ENCODE results near the gene HSPA9. TPM values are rescaled to one million over a fixed set of nuclear protein-coding genes. Genes with fewer than 3 reads are reported as not detected.
A peak's percentile ranks its signal among the peaks of the same experiment; 100 is the strongest.

The HSPA9 gene
- total and polyA plus RNA-seq, 2 of the 13 experiments (the other 11 are each of a cell fraction or from before 2014, with no cell fraction given), result 165 to 478 TPM

DNA sequence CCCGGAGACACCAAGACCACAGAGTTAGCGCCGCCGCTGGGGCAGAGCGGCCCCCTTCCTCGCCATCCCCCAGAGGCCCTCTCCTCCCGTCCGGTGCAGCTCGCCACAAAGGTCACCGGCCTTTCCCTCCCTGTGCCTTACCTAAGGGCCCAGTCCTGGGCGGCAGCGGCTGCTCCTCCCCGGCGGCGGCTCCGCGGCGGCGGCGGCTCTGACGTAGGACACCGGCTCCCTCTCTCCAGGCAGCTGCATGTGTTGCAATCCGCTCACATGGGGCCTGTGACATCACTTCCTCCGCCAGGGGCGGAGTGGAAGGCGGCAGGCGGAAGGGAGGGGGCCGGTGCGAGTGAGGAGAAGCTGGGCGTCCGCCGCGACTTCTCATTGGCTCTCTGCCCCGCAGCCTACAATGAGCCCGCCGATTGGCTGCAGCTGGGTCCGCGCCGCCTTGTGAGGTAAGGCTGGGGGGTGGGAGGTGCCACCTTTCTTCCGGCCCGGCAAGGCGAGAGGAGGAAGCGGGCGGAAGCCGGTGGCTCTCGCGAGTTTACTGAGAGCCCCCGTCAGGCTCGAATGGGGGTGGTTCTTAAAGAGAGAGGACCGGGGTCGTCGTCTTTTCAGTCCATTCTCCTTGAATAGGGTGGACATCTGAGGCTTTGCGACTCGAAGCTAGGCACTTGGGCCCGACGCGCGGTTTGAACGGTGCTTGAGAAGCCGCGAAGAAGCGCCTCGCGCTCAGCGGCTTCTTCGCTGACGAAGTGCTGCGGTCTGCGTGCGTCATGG, 32.1 kb downstream of the HSPA9 start, which contains the start of gene ETF1 (continued):
- TF ChIP-seq, protein P1, sequence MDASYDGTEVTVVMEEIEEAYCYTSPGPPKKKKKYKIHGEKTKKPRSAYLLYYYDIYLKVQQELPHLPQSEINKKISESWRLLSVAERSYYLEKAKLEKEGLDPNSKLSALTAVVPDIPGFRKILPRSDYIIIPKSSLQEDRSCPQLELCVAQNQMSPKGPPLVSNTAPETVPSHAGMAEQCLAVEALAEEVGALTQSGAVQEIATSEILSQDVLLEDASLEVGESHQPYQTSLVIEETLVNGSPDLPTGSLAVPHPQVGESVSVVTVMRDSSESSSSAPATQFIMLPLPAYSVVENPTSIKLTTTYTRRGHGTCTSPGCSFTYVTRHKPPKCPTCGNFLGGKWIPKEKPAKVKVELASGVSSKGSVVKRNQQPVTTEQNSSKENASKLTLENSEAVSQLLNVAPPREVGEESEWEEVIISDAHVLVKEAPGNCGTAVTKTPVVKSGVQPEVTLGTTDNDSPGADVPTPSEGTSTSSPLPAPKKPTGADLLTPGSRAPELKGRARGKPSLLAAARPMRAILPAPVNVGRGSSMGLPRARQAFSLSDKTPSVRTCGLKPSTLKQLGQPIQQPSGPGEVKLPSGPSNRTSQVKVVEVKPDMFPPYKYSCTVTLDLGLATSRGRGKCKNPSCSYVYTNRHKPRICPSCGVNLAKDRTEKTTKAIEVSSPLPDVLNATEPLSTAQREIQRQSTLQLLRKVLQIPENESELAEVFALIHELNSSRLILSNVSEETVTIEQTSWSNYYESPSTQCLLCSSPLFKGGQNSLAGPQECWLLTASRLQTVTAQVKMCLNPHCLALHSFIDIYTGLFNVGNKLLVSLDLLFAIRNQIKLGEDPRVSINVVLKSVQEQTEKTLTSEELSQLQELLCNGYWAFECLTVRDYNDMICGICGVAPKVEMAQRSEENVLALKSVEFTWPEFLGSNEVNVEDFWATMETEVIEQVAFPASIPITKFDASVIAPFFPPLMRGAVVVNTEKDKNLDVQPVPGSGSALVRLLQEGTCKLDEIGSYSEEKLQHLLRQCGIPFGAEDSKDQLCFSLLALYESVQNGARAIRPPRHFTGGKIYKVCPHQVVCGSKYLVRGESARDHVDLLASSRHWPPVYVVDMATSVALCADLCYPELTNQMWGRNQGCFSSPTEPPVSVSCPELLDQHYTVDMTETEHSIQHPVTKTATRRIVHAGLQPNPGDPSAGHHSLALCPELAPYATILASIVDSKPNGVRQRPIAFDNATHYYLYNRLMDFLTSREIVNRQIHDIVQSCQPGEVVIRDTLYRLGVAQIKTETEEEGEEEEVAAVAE (CRISPR knock-in tag; IDR thresholded peaks at IDR 0.05; ENCODE audit: borderline replicate concordance), result peak; percentile 100
- TF ChIP-seq, protein P2, sequence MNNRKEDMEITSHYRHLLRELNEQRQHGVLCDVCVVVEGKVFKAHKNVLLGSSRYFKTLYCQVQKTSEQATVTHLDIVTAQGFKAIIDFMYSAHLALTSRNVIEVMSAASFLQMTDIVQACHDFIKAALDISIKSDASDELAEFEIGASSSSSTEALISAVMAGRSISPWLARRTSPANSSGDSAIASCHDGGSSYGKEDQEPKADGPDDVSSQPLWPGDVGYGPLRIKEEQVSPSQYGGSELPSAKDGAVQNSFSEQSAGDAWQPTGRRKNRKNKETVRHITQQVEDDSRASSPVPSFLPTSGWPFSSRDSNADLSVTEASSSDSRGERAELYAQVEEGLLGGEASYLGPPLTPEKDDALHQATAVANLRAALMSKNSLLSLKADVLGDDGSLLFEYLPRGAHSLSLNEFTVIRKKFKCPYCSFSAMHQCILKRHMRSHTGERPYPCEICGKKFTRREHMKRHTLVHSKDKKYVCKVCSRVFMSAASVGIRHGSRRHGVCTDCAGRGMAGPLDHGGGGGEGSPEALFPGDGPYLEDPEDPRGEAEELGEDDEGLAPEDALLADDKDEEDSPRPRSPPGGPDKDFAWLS (CRISPR knock-in tag; IDR thresholded peaks at IDR 0.05; ENCODE audit: borderline replicate concordance), result no peak
- TF ChIP-seq HNRNPUL1 (IDR thresholded peaks at IDR 0.05; ENCODE audit: low read depth, low read length) (no peak), TGIF2 (CRISPR knock-in tag; IDR thresholded peaks at IDR 0.05) (peak; percentile 36; the same call in 1 of the 2 replicates), HNRNPLL (IDR thresholded peaks at IDR 0.05; ENCODE audit: low read depth, low read length, poor library complexity, severe bottlenecking) (peak; percentile 76), SIN3A (IDR thresholded peaks at IDR 0.05; ENCODE audit: borderline replicate concordance, low read depth, low read length) (peak; percentile 64; the same call in 1 of the 2 replicates), SALL2 (CRISPR knock-in tag; IDR thresholded peaks at IDR 0.05) (no peak; the same call in 1 of the 2 replicates), ZKSCAN5 (CRISPR knock-in tag; IDR thresholded peaks at IDR 0.05) (no peak), CCDC6 (CRISPR knock-in tag; IDR thresholded peaks at IDR 0.05) (peak; percentile 89), CEBPG (CRISPR knock-in tag; IDR thresholded peaks at IDR 0.05) (peak; percentile 99), HOXA3 (CRISPR knock-in tag; IDR thresholded peaks at IDR 0.05) (peak; percentile 98), RORA (CRISPR knock-in tag; IDR thresholded peaks at IDR 0.05) (no peak), EZH2 (conservative IDR thresholded peaks at IDR 0.05; ENCODE audit: low read depth, low read length) (no peak)
- TF ChIP-seq, protein P3, sequence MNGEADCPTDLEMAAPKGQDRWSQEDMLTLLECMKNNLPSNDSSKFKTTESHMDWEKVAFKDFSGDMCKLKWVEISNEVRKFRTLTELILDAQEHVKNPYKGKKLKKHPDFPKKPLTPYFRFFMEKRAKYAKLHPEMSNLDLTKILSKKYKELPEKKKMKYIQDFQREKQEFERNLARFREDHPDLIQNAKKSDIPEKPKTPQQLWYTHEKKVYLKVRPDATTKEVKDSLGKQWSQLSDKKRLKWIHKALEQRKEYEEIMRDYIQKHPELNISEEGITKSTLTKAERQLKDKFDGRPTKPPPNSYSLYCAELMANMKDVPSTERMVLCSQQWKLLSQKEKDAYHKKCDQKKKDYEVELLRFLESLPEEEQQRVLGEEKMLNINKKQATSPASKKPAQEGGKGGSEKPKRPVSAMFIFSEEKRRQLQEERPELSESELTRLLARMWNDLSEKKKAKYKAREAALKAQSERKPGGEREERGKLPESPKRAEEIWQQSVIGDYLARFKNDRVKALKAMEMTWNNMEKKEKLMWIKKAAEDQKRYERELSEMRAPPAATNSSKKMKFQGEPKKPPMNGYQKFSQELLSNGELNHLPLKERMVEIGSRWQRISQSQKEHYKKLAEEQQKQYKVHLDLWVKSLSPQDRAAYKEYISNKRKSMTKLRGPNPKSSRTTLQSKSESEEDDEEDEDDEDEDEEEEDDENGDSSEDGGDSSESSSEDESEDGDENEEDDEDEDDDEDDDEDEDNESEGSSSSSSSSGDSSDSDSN (CRISPR knock-in tag; IDR thresholded peaks at IDR 0.05), result peak; percentile 72
- TF ChIP-seq, protein P4, sequence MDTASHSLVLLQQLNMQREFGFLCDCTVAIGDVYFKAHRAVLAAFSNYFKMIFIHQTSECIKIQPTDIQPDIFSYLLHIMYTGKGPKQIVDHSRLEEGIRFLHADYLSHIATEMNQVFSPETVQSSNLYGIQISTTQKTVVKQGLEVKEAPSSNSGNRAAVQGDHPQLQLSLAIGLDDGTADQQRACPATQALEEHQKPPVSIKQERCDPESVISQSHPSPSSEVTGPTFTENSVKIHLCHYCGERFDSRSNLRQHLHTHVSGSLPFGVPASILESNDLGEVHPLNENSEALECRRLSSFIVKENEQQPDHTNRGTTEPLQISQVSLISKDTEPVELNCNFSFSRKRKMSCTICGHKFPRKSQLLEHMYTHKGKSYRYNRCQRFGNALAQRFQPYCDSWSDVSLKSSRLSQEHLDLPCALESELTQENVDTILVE (CRISPR knock-in tag; IDR thresholded peaks at IDR 0.05), result peak; percentile 98
- TF ChIP-seq, protein P5, sequence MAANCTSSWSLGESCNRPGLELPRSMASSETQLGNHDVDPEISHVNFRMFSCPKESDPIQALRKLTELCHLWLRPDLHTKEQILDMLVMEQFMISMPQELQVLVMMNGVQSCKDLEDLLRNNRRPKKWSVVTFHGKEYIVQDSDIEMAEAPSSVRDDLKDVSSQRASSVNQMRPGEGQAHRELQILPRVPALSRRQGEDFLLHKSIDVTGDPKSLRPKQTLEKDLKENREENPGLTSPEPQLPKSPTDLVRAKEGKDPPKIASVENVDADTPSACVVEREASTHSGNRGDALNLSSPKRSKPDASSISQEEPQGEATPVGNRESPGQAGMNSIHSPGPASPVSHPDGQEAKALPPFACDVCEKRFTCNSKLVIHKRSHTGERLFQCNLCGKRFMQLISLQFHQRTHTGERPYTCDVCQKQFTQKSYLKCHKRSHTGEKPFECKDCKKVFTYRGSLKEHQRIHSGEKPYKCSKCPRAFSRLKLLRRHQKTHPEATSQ (CRISPR knock-in tag; IDR thresholded peaks at IDR 0.05; ENCODE audit: borderline replicate concordance), result peak; percentile 81
- TF ChIP-seq, protein P6, sequence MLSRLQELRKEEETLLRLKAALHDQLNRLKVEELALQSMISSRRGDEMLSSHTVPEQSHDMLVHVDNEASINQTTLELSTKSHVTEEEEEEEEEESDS (CRISPR knock-in tag; IDR thresholded peaks at IDR 0.05; ENCODE audit: borderline replicate concordance), result 0 out of 2 replicates have a peak, but pooled peaks have one; percentile 63
